Measurements from ENCODE around the gene RAF1.
"Not testable (repeated sequence)": the region's sequence is repeated elsewhere in the genome, so short reads cannot be mapped to it uniquely, and the experiment has no call there.

Gene RAF1

GRCh38 chr3:12633108-12633507 lies 30.8 kb downstream of the RAF1 start:
- no peak for DNase-seq

GRCh38 chr3:12632523-12632922 lies 31.4 kb downstream of the RAF1 start:
- DNase-seq, result no peak

DNA sequence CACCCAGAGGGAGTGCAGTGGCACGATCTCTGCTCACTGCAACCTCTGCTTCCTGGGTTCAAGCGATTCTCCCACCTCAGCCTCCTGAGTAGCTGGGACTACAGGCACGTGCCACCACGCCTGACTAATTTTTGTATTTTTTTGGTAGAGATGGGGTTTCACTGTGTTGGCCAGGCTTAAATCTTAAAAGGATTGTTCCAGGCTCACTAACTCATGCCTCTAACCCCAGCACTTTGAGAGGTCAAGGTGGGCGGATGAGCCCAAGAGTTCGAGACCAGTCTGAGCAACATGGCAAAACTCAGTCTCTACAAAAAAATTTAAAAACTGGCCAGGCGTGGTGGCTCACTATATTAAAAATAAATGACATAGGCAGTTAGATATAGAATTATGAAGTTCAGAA lies 33.1 kb downstream of the RAF1 start:
- not testable (repeated sequence) for DNase-seq

- no peak for DNase-seq
These were observed 33.6 kb downstream of the RAF1 start for GRCh38 chr3:12630292-12630691.

DNA sequence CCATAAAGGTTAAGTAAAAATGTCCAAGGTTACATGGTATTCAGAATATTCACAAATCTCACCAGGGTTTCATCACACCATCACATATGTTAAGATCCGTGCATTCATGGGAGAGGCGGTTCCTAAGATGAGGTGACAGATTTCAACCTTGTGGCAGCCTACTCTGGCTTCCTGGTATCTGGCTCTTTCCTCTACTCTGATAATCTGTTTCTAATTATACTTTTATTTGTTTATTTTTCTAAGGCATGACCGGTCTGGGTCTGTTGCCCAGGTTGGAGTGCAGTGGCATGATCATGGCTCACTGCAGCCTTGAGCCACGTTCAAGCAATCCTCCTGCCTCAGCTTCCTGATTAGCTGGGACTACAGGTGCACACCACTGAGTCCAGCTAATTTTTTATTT lies 34.4 kb downstream of the RAF1 start:
- peak; percentile 26 for DNase-seq

- DNase-seq, result no peak
These were observed 35.1 kb downstream of the RAF1 start for GRCh38 chr3:12628813-12629212.

DNA sequence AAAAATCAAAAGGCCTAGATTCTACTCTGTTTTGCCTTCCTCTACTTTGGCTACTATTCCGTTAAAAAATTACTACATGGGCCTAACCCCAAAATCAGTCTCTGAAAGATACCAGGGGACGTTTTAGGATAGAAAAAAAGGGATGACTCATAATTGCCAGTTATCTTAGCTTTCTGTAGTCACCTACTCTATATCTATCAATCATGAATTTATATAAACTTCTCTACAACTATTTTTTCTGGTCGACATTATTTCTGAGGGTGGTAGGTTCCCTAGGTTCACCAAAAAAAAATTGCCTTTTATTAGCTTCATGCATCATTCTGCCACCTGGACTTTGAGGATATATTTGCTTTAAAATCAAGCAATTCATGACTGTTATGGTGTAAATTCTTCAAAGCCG lies 36.5 kb downstream of the RAF1 start:
- DNase-seq, result peak; percentile 53

DNA sequence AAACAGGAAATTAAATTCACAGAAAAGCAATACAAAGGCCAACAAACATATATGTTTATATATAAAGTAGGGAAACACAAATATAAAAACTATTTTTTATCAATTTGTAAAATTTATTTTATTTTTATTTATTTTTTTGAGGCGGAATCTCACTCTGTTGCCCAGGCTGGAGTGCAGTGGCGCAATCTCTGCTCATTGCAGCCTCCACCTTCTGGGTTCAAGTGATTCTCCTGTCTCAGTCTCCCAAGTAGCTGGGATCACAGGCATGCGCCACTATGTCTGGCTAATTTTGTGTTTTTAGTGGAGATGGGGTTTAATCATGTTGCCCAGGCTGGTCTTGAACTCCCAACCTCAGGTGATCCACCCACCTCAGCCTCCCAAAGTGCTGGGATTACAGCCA lies 39.0 kb downstream of the RAF1 start:
- not testable (repeated sequence) for DNase-seq

GRCh38 chr3:12624056-12624455 lies 39.9 kb downstream of the RAF1 start:
- DNase-seq, result no peak

DNA sequence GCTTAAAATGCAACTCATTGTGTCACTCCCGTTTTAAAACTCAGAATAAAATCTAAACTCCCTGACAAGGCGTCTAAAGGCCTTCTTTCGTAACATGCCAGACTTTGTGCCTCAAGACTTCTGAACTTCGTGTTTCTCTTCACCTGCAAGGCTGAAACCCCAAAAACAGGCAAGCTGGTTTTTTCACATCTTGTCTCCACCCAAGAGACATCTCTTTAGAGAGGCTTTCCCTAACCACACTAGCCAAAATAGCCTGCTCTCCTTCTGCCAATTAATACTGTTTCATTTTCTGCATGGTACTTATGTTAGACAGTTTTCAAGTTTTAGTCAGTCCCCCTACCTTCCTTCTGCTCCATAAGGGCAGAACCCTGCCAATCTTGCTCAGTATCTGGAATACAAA lies 41.6 kb downstream of the RAF1 start:
- DNase-seq, result no peak

GRCh38 chr3:12620729-12621128 lies 43.2 kb downstream of the RAF1 start:
- DNase-seq, result no peak

DNA sequence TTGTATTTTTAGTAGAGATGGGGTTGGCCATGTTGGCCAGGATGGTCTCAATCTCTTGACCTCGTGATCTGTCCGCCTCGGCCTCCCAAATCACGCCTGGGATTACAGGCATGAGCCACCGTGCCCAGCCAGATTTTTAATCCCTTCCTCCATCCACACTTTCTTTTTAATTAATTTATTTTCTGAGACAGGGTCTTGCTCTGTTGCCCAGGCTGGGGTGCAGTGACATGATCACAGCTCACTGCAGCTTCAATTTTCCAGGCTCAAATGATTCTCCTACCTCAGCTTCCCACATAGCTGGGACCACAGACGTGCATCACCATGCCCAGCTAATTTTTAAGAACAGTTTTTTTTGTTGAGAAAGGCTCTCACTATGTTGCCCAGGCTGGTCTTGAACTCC lies 43.6 kb downstream of the RAF1 start:
- DNase-seq, result no peak

GRCh38 chr3:12618426-12618825 lies 45.5 kb downstream of the RAF1 start:
- DNase-seq, result no peak

DNA sequence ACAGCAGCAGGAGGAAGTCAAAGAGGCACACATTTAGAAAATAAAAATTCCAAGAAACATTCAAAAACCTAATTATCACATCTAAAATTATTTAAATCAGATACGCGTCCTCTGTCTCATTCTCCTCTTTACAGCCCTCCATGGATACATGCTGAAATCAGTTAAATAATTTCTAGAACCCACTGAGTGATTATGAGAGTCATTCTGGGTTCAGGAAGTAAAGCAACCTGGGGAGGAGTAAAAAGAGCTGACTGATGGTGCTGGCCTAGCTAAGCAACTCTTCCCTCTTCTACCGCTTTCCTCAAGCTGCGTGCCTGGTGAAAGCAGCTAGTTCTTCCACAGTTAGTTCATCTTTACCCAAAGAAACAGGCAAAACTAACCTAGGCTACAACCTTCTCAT lies 48.7 kb downstream of the RAF1 start:
- no peak for DNase-seq

DNA sequence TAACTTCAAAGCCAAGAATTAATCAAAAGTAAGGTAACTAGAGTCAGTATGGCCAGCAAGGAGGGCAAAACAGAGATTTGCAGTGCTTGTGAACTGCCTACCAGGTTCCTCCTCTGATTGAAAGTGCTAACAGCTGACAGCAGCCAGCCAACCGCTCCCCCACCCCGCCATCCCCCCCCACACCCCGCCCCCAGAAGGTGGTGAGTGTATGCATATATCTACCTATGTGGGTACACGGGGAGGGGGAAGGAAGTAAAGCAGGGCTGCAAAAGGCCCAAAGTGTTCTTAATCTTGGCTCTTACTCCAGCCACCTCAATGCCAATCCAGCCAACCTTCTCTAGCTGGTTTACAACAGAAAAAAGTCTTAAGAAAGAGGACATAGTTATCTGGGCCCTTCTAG lies 50.7 kb downstream of the RAF1 start:
- DNase-seq, result no peak

DNA sequence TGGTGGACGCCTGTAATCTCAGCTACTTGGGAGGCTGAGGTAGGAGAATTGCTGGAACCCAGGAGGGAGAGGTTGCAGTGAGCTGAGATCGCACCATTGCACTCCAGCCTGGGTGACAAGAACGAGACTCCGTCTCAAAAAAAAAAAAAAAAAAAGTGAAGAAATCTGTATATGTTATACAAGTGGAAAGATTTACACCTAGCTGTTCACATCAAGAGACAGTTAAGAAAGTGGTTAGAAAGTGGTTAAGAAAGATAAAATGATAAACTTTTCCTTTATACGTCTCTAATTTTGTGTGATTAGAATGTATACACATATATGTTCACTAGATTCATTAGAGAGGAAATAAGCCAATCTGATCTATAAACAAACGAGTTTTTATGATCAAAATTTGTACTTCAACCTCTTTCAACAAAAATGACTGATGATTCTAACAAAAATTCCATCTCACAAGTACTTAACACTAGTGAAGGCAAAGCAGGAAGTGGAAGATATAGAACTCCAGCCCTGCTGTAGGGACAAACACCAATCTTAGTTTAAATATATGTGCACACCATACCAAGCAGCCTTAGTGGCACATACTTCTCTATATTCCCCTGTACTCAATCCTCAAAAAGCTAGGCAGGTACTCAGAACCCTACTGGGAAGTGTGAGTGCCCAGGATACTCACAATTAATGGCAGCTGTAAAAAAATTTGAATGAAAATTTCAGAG lies 51.2 kb downstream of the RAF1 start:
- no peak for DNase-seq

GRCh38 chr3:12611117-12611516 lies 52.8 kb downstream of the RAF1 start:
- no peak for DNase-seq

GRCh38 chr3:12608376-12608775 lies 55.5 kb downstream of the RAF1 start:
- no peak for DNase-seq

- no peak for DNase-seq
These were observed 59.9 kb downstream of the RAF1 start for GRCh38 chr3:12603969-12604368.

DNA sequence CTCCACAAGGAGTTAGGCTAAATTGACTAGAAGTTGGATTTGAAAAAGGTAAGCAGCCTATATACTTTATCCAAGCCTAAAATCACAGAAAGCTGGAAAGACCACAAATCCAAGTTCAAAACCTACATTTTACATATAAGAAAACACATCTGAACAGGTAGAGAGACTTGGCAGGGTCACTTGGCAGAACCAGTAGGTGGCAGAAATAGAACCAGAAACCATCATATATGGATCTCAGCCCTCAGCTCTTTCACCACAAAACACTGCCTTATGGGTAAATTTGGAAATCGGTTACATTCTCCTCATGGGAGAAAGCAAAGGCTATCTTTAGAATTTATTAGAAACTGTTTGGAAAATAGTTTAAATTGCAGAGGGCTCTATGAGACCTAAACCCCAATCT lies 62.8 kb downstream of the RAF1 start:
- no peak for DNase-seq

- no peak for DNase-seq
These were observed 65.0 kb downstream of the RAF1 start for GRCh38 chr3:12598890-12599289.

GRCh38 chr3:12593473-12593872 lies 70.4 kb downstream of the RAF1 start:
- no peak for DNase-seq

- DNase-seq, result no peak
These were observed 71.8 kb downstream of the RAF1 start for GRCh38 chr3:12591997-12592715.

DNA sequence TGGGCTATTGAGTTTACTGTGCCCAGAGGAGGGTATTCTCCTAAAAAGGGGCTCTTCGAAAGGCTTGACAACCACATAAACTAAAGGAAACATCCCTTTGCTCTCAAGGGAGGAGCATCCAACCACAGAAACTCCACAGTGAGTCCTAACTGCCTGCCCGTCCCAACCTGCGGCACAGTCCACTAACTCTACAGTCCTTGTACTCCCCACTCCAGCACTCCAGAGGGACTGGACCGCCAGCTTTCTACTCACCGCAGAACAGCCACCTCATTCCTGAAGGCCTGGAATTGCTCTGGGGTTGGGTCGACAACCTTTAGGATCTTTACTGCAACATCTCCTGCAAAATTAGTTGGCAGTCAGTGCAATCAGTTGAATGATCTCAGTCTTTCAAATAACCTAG lies 72.5 kb downstream of the RAF1 start:
- no peak for DNase-seq

DNA sequence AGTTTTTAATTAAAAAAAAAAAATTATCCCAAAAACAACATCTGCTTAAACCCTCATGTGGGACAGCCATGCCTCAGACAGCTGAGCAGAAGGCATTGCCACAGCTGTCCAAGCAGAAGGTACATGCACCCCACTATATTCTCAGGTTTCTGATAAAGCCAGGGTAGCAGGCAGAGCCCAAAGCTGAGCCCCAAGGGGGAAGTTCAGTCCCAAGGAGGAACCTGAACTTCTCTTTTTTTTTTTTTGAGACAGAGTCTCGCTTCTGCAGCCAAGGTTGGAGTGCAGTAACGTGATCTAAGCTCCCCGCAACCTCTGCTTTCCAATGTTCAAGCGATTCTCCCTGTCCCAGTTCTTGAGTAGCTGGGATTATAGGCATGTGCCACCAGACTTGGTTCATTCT lies 73.8 kb downstream of the RAF1 start:
- no peak for DNase-seq
